Measurements from ENCODE around the gene ANO1. TPM values are rescaled to one million over a fixed set of nuclear protein-coding genes. Genes with fewer than 3 reads are reported as not detected.

The ANO1 gene
- total and polyA plus RNA-seq, 2 of the 8 experiments (the other 6 are each of a cell fraction or from before 2014, with no cell fraction given), result 4.7 to 5.0 TPM

DNA sequence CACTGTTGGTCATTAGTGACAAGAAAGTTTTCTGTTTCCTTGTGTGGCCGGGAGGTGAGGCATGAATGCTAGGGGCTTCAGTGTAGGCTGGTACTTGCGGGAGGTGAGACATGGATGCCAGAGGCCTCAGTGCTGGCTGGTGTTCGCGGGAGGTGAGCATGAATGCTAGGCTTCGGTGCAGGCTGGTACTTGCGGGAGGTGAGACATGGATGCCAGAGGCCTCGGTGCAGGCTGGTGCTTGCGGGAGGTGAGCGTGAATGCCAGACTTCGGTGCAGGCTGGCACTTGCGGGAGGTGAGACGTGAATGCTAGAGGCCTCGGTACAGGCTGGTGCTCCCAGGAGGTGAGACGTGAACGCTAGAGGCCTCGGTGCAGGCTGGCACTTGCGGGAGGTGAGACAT lies 48.4 kb downstream of the ANO1 start (continued):
- TF ChIP-seq PHF8 (conservative IDR thresholded peaks at IDR 0.05; ENCODE audit: low read depth, low read length), result no peak
